Panc1 (cell line): ENCODE results near the gene ABHD11.

Experiments
- TF ChIP-seq, protein P1 (sequence below), 2 experiments: IDR thresholded peaks; 2 replicates each; pipeline ENCODE4 v1.6.1; 2011 to 2012; ENCODE audit warnings: low read depth in 2 of 2, control low read depth in 1 of 2, low read length in 1 of 2, mild to moderate bottlenecking in 1 of 2, moderate library complexity in 1 of 2; ENCODE audit not compliant: insufficient read depth in 1 of 2
- TF ChIP-seq, protein P2 (sequence below): fragments of 450-650 bp; IDR thresholded peaks from 2 replicates; pipeline ENCODE4 v1.5.1; 2017; ENCODE audit warnings: mild to moderate bottlenecking

- TF ChIP-seq, protein P1, sequence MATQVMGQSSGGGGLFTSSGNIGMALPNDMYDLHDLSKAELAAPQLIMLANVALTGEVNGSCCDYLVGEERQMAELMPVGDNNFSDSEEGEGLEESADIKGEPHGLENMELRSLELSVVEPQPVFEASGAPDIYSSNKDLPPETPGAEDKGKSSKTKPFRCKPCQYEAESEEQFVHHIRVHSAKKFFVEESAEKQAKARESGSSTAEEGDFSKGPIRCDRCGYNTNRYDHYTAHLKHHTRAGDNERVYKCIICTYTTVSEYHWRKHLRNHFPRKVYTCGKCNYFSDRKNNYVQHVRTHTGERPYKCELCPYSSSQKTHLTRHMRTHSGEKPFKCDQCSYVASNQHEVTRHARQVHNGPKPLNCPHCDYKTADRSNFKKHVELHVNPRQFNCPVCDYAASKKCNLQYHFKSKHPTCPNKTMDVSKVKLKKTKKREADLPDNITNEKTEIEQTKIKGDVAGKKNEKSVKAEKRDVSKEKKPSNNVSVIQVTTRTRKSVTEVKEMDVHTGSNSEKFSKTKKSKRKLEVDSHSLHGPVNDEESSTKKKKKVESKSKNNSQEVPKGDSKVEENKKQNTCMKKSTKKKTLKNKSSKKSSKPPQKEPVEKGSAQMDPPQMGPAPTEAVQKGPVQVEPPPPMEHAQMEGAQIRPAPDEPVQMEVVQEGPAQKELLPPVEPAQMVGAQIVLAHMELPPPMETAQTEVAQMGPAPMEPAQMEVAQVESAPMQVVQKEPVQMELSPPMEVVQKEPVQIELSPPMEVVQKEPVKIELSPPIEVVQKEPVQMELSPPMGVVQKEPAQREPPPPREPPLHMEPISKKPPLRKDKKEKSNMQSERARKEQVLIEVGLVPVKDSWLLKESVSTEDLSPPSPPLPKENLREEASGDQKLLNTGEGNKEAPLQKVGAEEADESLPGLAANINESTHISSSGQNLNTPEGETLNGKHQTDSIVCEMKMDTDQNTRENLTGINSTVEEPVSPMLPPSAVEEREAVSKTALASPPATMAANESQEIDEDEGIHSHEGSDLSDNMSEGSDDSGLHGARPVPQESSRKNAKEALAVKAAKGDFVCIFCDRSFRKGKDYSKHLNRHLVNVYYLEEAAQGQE (IDR thresholded peaks at IDR 0.05; ENCODE audit: insufficient read depth in 1 of 2, low read depth in 2 of 2, low read length in 1 of 2): no peak
- TF ChIP-seq, protein P2, sequence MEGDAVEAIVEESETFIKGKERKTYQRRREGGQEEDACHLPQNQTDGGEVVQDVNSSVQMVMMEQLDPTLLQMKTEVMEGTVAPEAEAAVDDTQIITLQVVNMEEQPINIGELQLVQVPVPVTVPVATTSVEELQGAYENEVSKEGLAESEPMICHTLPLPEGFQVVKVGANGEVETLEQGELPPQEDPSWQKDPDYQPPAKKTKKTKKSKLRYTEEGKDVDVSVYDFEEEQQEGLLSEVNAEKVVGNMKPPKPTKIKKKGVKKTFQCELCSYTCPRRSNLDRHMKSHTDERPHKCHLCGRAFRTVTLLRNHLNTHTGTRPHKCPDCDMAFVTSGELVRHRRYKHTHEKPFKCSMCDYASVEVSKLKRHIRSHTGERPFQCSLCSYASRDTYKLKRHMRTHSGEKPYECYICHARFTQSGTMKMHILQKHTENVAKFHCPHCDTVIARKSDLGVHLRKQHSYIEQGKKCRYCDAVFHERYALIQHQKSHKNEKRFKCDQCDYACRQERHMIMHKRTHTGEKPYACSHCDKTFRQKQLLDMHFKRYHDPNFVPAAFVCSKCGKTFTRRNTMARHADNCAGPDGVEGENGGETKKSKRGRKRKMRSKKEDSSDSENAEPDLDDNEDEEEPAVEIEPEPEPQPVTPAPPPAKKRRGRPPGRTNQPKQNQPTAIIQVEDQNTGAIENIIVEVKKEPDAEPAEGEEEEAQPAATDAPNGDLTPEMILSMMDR: no peak
Observed at GRCh38 chr7:73746378-73746777, 7.8 kb upstream of the ABHD11 start.
